K562 (cell line): ENCODE measurements around the gene MRPL58. TPM values are rescaled to one million over a fixed set of nuclear protein-coding genes. Genes with fewer than 3 reads are reported as not detected.
A peak's percentile ranks its signal among the peaks of the same experiment; 100 is the strongest.

ENCODE experiments used
- HMGXB4 ChIP-seq: sonication (generic); formaldehyde crosslinking; IDR thresholded peaks from 2 replicates; pipeline ENCODE4 v1.8.1; 2023; ENCODE audit warnings: mild to moderate bottlenecking, missing genetic modification reagents
- MEF2D ChIP-seq: conservative IDR thresholded peaks from 2 replicates; pipeline ENCODE4 v1.6.1; 2016; ENCODE audit warnings: low read depth, missing genetic modification characterization, missing compliant biosample characterization
- MXD1 ChIP-seq: fragments of 250-450 bp; sonication (Bioruptor Pico); IDR thresholded peaks from 2 replicates; pipeline ENCODE4 v1.8.0; 2021; ENCODE audit warnings: borderline replicate concordance, mild to moderate bottlenecking, moderate library complexity; ENCODE audit not compliant: poor library complexity, severe bottlenecking
- NR4A1 ChIP-seq, 2 experiments: fragments of 250-450 bp in 1 of 2; fragments of 450-650 bp in 1 of 2; sonication (Bioruptor Pico) in 1 of 2; IDR thresholded peaks; 2 replicates each; pipeline versions ENCODE4 v1.4.0 to v1.6.1; 2016 to 2020; ENCODE audit warnings: mild to moderate bottlenecking in 2 of 2, missing compliant biosample characterization in 1 of 2, missing genetic modification characterization in 1 of 2, moderate library complexity in 1 of 2
- SFPQ ChIP-seq: fragments of 200-400 bp; formaldehyde crosslinking; IDR thresholded peaks from 2 replicates; pipeline ENCODE4 v1.6.1; 2017; ENCODE audit warnings: mild to moderate bottlenecking, low read depth, low read length, moderate library complexity
- TFE3 ChIP-seq: fragments of 450-650 bp; formaldehyde crosslinking; IDR thresholded peaks from 2 replicates; pipeline ENCODE4 v1.4.0; 2020; ENCODE audit warnings: mild to moderate bottlenecking, mixed read lengths
- ZBTB1 ChIP-seq: sonication (generic); formaldehyde crosslinking; IDR thresholded peaks from 2 replicates; pipeline ENCODE4 v1.8.1; 2023; ENCODE audit warnings: missing genetic modification reagents, low read depth, mild to moderate bottlenecking, borderline replicate concordance
- ZBTB34 ChIP-seq: fragments of 250-450 bp; sonication (Bioruptor Pico); IDR thresholded peaks from 2 replicates; pipeline ENCODE4 v1.8.0; 2021; ENCODE audit warnings: mild to moderate bottlenecking, moderate library complexity
- ZNF140 ChIP-seq: fragments of 250-450 bp; sonication (Bioruptor Pico); IDR thresholded peaks from 2 replicates; pipeline ENCODE4 v1.8.0; 2021; ENCODE audit warnings: moderate library complexity, mild to moderate bottlenecking, inconsistent platforms
- ZNF280B ChIP-seq: fragments of 250-450 bp; sonication (Bioruptor Pico); IDR thresholded peaks from 2 replicates; pipeline ENCODE4 v1.5.1; 2021; ENCODE audit warnings: mild to moderate bottlenecking
- ZNF449 ChIP-seq: fragments of 250-450 bp; sonication (Bioruptor Pico); IDR thresholded peaks from 2 replicates; pipeline ENCODE4 v1.8.0; 2022; ENCODE audit warnings: moderate library complexity, mild to moderate bottlenecking, inconsistent platforms
- ZNF589 ChIP-seq: fragments of 200-800 bp; sonication (Bioruptor generic); IDR thresholded peaks from 2 replicates; pipeline ENCODE4 v1.6.1; 2016; ENCODE audit warnings: low read depth, missing genetic modification characterization, missing compliant biosample characterization
- ZNF699 ChIP-seq: fragments of 250-450 bp; sonication (Bioruptor Pico); IDR thresholded peaks from 2 replicates; pipeline ENCODE4 v1.8.0; 2021; ENCODE audit warnings: mild to moderate bottlenecking, moderate library complexity; ENCODE audit not compliant: insufficient replicate concordance
- polyA plus RNA-seq, 8 experiments: library from polyadenylated mRNA; depleted of rRNA in 4 of 8; stranded (reverse) in 5 of 8; unstranded in 3 of 8; fragments of >200 nt; fragmentation: Nextera tagmentation in 2 of 8; fragmentation: Illumina TruSeq in 1 of 8; extraction: Ambion mirVana in 2 of 8; extraction: Trizol in 1 of 8; gene quantifications; 2 replicates each; pipeline versions ENCODE4 v1.2.1 to v1.2.3, GENCODE V29; 2011 to 2014; ENCODE audit warnings: inconsistent platforms in 1 of 8, missing spikeins in 1 of 8
- total RNA-seq, 7 experiments: library from RNA; depleted of rRNA in 6 of 7; stranded (reverse); fragments of >200 nt in 6 of 7; fragmentation: Illumina TruSeq in 2 of 7; extraction: Trizol in 2 of 7; gene quantifications; 2 replicates each; pipeline versions ENCODE4 v1.2.1 to v1.2.3, GENCODE V29; 2011 to 2021; ENCODE audit warnings: low replicate concordance in 1 of 7

Gene MRPL58
- total and polyA plus RNA-seq, 9 of the 15 experiments (the other 6 are each of a cell fraction or from before 2014, with no cell fraction given): 30.8 to 107 (median 72.4) TPM

- TF ChIP-seq HMGXB4 (CRISPR knock-in tag) (peak; percentile 80; the same call in 1 of the 2 replicates), NR4A1 (CRISPR knock-in tag; IDR thresholded peaks at IDR 0.05) (no peak), NR4A1 (tag; IDR thresholded peaks at IDR 0.05) (no peak), ZNF140 (CRISPR knock-in tag) (no peak), ZNF589 (no peak), SFPQ (no peak), ZBTB34 (CRISPR knock-in tag) (no peak), TFE3 (CRISPR knock-in tag) (no peak), ZNF449 (CRISPR knock-in tag) (no peak), ZNF699 (CRISPR knock-in tag) (no peak), MEF2D (tag) (no peak), MXD1 (CRISPR knock-in tag) (no peak), ZNF280B (no peak), ZBTB1 (no peak; the same call in 1 of the 2 replicates)
Measured at GRCh38 chr17:75046407-75047289, 34.2 kb downstream of the MRPL58 start, which contains the start of the genes ATP5PD and KCTD2 (continued).
